ENCODE measurements around the gene HLA-A. TPM values are rescaled to one million over a fixed set of nuclear protein-coding genes. Genes with fewer than 3 reads are reported as not detected.

HLA-A gene
- total and polyA plus RNA-seq, 2 of the 13 experiments (the other 11 are each of a cell fraction or from before 2014, with no cell fraction given), result 345 to 527 TPM

- TF ChIP-seq PHB2 (IDR thresholded peaks at IDR 0.05; ENCODE audit: partially characterized antibody), result no peak
- no peak for TF ChIP-seq TOPORS (CRISPR knock-in tag; IDR thresholded peaks at IDR 0.05)
- no peak for TF ChIP-seq ZNF768 (CRISPR knock-in tag; IDR thresholded peaks at IDR 0.05)
- TF ChIP-seq, protein P1, sequence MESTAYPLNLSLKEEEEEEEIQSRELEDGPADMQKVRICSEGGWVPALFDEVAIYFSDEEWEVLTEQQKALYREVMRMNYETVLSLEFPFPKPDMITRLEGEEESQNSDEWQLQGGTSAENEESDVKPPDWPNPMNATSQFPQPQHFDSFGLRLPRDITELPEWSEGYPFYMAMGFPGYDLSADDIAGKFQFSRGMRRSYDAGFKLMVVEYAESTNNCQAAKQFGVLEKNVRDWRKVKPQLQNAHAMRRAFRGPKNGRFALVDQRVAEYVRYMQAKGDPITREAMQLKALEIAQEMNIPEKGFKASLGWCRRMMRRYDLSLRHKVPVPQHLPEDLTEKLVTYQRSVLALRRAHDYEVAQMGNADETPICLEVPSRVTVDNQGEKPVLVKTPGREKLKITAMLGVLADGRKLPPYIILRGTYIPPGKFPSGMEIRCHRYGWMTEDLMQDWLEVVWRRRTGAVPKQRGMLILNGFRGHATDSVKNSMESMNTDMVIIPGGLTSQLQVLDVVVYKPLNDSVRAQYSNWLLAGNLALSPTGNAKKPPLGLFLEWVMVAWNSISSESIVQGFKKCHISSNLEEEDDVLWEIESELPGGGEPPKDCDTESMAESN (CRISPR knock-in tag; conservative IDR thresholded peaks at IDR 0.05), result no peak
- no peak for TF ChIP-seq RXRA (CRISPR knock-in tag; IDR thresholded peaks at IDR 0.05)
Measured at GRCh38 chr6:29956518-29956917, 14.2 kb downstream of the HLA-A start (continued).

- in situ Hi-C loops (cut with HindIII; ENCODE audit: extremely low pct_ligation_motif_present, low pct_unique_long_range_greater_than_20kb) (no loop called here), intact Hi-C loops (cut with micrococcal nuclease; ENCODE audit: unreplicated experiment) (no loop called here)
- no peak overlapping the region for H3K4me2 ChIP-seq (ENCODE audit: low read depth, low read length)
- DNase-seq (ENCODE audit: low spot score) (no peak), ATAC-seq (no peak), FAIRE-seq (no peak)
- H3K36me3 ChIP-seq (replicated peaks in 1 of 2; ENCODE audit: control insufficient read depth in 1 of 2, insufficient read depth in 2 of 2, low read length in 2 of 2), result peaks cover 3% of the 10 kb centered on the region in 2 experiments; a peak in 1 of 5 replicates
- H3K27ac ChIP-seq (ENCODE audit: extremely low read length, insufficient read depth, low read length), result no peak overlapping the region
- peaks cover 5% of the 10 kb centered on the region; the same call in 1 of the 2 replicates for H3K4me1 ChIP-seq (ENCODE audit: insufficient read depth, low read length)
- no peak for TF ChIP-seq KDM4B (CRISPR knock-in tag; IDR thresholded peaks at IDR 0.05)
- TF ChIP-seq, protein P2, sequence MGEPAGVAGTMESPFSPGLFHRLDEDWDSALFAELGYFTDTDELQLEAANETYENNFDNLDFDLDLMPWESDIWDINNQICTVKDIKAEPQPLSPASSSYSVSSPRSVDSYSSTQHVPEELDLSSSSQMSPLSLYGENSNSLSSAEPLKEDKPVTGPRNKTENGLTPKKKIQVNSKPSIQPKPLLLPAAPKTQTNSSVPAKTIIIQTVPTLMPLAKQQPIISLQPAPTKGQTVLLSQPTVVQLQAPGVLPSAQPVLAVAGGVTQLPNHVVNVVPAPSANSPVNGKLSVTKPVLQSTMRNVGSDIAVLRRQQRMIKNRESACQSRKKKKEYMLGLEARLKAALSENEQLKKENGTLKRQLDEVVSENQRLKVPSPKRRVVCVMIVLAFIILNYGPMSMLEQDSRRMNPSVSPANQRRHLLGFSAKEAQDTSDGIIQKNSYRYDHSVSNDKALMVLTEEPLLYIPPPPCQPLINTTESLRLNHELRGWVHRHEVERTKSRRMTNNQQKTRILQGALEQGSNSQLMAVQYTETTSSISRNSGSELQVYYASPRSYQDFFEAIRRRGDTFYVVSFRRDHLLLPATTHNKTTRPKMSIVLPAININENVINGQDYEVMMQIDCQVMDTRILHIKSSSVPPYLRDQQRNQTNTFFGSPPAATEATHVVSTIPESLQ (CRISPR knock-in tag; conservative IDR thresholded peaks at IDR 0.05), result no peak
- no peaks in the 10 kb centered on the region for H3K27me3 ChIP-seq (ENCODE audit: control insufficient read depth in 1 of 2, insufficient read depth in 2 of 2, low read length in 2 of 2)
- no peaks in the 10 kb centered on the region for H3K9me3 ChIP-seq (ENCODE audit: low read length)
- H3K9ac ChIP-seq (ENCODE audit: insufficient read depth, low read depth, low read length), result no peak overlapping the region
- no TSS peak for BruUV-seq (replicated peaks)
- 80% methylated on average over 1 of the region's 1 CpG for WGBS (ENCODE audit: low lambda C conversion rate)
- H4K20me1 ChIP-seq (ENCODE audit: insufficient read depth, low read length), result no peaks in the 10 kb centered on the region
- peaks cover 4% of the 10 kb centered on the region for H3K79me2 ChIP-seq (ENCODE audit: insufficient read depth, low read length)
- CTCF ChIA-PET (ENCODE audit: low intra/inter-chr PET ratio, low total read pairs), result no interaction called here
- POLR2A ChIA-PET, result no interaction called here
- H3K4me3 ChIP-seq (replicated peaks in 1 of 3; ENCODE audit: insufficient read depth in 1 of 3, low read depth in 2 of 3, low read length in 3 of 3), result no peak overlapping the region
- no peak overlapping the region for H2AFZ ChIP-seq (ENCODE audit: low read length)
Measured at GRCh38 chr6:29958046-29958445, 15.7 kb downstream of the HLA-A start.

Measured in HepG2 (cell line).